ENCODE results near the gene PTPRN2. TPM values are rescaled to one million over a fixed set of nuclear protein-coding genes. Genes with fewer than 3 reads are reported as not detected.
A peak's percentile ranks its signal among the peaks of the same experiment; 100 is the strongest.

The PTPRN2 gene
- total and polyA plus RNA-seq, 2 of the 13 experiments (the other 11 are each of a cell fraction or from before 2014, with no cell fraction given) = 2.5 to 24.2 TPM

DNA sequence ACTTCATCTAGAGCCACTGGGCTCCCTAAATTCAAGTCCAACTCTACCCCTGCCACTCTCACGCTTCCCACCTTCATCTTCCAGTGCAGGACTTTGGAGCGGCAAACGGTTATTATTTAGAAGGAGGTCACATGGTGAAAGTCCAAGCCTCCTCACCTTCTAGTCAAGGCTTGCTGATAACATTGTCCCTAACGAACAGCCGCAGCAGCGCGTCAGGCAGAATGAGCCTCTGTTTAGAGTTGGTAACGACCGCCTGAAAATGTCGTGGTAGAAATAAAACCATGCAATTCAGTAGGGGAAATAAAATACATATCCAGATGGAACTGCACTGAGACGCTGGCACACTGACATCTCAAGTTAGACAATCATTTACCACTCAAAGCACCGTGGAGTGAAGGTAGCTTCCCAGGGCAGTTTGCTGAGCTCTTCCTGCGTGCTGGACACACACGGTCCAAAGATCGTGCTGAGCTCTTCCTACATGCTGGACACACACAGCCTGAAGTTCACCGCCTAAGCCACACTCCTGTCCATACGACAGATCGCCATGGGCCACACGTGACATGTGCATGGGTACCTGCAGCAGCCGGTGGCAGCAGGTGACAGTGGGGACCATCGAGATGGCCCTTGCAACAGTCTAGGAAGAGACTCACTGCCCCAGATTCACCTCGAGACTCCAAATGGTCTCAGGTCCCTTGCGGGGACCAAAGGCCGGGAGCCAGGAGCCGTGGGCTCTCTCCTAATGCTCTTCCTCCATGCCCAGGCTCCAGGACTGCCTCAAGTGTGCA lies 323.5 kb downstream of the PTPRN2 start (continued):
- TF ChIP-seq, protein P1, sequence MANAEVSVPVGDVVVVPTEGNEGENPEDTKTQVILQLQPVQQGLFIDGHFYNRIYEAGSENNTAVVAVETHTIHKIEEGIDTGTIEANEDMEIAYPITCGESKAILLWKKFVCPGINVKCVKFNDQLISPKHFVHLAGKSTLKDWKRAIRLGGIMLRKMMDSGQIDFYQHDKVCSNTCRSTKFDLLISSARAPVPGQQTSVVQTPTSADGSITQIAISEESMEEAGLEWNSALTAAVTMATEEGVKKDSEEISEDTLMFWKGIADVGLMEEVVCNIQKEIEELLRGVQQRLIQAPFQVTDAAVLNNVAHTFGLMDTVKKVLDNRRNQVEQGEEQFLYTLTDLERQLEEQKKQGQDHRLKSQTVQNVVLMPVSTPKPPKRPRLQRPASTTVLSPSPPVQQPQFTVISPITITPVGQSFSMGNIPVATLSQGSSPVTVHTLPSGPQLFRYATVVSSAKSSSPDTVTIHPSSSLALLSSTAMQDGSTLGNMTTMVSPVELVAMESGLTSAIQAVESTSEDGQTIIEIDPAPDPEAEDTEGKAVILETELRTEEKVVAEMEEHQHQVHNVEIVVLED (CRISPR knock-in tag; IDR thresholded peaks at IDR 0.05; ENCODE audit: borderline replicate concordance) = peak; percentile 36; the same call in 1 of the 2 replicates
- TF ChIP-seq AHR (CRISPR knock-in tag; IDR thresholded peaks at IDR 0.05) (no peak), ZBTB7A (CRISPR knock-in tag; IDR thresholded peaks at IDR 0.05) (peak; percentile 38; the same call in 1 of the 2 replicates), FOSL2 (CRISPR knock-in tag; IDR thresholded peaks at IDR 0.05) (peak; percentile 52; the same call in 1 of the 2 replicates), NR2C2 (CRISPR knock-in tag; IDR thresholded peaks at IDR 0.05; ENCODE audit: borderline replicate concordance) (peak; percentile 65; the same call in 1 of the 2 replicates), ZNF367 (CRISPR knock-in tag; IDR thresholded peaks at IDR 0.05; ENCODE audit: borderline replicate concordance) (no peak), MTA1 (CRISPR knock-in tag; IDR thresholded peaks at IDR 0.05; ENCODE audit: borderline replicate concordance) (peak; percentile 56; the same call in 1 of the 2 replicates), NONO (IDR thresholded peaks at IDR 0.05) (no peak), NONO (CRISPR knock-in tag; conservative IDR thresholded peaks at IDR 0.05) (peak; percentile 71; the same call in 1 of the 2 replicates), GATAD1 (CRISPR knock-in tag; IDR thresholded peaks at IDR 0.05) (peak; percentile 32; the same call in 1 of the 2 replicates), ARHGAP35 (CRISPR knock-in tag; IDR thresholded peaks at IDR 0.05; ENCODE audit: borderline replicate concordance) (no peak), ZNF501 (CRISPR knock-in tag; IDR thresholded peaks at IDR 0.05) (no peak), TCF7 (IDR thresholded peaks at IDR 0.05; ENCODE audit: low read depth) (no peak), SRY (CRISPR knock-in tag; IDR thresholded peaks at IDR 0.05) (no peak), KDM5A (IDR thresholded peaks at IDR 0.05; ENCODE audit: borderline replicate concordance, low read length) (no peak), SYNCRIP (IDR thresholded peaks at IDR 0.05; ENCODE audit: insufficient read depth, low read depth, low read length) (no peak), ZNF552 (CRISPR knock-in tag; IDR thresholded peaks at IDR 0.05; ENCODE audit: borderline replicate concordance) (no peak), GFI1 (CRISPR knock-in tag; IDR thresholded peaks at IDR 0.05; ENCODE audit: borderline replicate concordance) (no peak)
- TF ChIP-seq, protein P2, sequence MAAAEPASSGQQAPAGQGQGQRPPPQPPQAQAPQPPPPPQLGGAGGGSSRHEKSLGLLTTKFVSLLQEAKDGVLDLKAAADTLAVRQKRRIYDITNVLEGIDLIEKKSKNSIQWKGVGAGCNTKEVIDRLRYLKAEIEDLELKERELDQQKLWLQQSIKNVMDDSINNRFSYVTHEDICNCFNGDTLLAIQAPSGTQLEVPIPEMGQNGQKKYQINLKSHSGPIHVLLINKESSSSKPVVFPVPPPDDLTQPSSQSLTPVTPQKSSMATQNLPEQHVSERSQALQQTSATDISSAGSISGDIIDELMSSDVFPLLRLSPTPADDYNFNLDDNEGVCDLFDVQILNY (CRISPR knock-in tag; conservative IDR thresholded peaks at IDR 0.05) = peak; percentile 42; the same call in 1 of the 2 replicates
- TF ChIP-seq, protein P3, sequence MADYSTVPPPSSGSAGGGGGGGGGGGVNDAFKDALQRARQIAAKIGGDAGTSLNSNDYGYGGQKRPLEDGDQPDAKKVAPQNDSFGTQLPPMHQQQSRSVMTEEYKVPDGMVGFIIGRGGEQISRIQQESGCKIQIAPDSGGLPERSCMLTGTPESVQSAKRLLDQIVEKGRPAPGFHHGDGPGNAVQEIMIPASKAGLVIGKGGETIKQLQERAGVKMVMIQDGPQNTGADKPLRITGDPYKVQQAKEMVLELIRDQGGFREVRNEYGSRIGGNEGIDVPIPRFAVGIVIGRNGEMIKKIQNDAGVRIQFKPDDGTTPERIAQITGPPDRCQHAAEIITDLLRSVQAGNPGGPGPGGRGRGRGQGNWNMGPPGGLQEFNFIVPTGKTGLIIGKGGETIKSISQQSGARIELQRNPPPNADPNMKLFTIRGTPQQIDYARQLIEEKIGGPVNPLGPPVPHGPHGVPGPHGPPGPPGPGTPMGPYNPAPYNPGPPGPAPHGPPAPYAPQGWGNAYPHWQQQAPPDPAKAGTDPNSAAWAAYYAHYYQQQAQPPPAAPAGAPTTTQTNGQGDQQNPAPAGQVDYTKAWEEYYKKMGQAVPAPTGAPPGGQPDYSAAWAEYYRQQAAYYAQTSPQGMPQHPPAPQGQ (CRISPR knock-in tag; IDR thresholded peaks at IDR 0.05; ENCODE audit: borderline replicate concordance) = no peak
- TF ChIP-seq, protein P4, sequence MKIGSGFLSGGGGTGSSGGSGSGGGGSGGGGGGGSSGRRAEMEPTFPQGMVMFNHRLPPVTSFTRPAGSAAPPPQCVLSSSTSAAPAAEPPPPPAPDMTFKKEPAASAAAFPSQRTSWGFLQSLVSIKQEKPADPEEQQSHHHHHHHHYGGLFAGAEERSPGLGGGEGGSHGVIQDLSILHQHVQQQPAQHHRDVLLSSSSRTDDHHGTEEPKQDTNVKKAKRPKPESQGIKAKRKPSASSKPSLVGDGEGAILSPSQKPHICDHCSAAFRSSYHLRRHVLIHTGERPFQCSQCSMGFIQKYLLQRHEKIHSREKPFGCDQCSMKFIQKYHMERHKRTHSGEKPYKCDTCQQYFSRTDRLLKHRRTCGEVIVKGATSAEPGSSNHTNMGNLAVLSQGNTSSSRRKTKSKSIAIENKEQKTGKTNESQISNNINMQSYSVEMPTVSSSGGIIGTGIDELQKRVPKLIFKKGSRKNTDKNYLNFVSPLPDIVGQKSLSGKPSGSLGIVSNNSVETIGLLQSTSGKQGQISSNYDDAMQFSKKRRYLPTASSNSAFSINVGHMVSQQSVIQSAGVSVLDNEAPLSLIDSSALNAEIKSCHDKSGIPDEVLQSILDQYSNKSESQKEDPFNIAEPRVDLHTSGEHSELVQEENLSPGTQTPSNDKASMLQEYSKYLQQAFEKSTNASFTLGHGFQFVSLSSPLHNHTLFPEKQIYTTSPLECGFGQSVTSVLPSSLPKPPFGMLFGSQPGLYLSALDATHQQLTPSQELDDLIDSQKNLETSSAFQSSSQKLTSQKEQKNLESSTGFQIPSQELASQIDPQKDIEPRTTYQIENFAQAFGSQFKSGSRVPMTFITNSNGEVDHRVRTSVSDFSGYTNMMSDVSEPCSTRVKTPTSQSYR (CRISPR knock-in tag; IDR thresholded peaks at IDR 0.05; ENCODE audit: borderline replicate concordance) = no peak; the same call in 1 of the 2 replicates
